GM10248 (cell line): ENCODE data around the gene CAMTA1.
"Not testable (repeated sequence)": the region's sequence is repeated elsewhere in the genome, so short reads cannot be mapped to it uniquely, and the experiment has no call there.

Experiments
- CTCF ChIA-PET: fragments of 300-600 bp; sonication (Branson Sonifier 250); formaldehyde crosslinking; extraction: SDS; loops from one replicate; lab custom pipeline; 2021; ENCODE audit warnings: antibody characterized with exemption; lab: Yijun Ruan, JAX
- POLR2A ChIA-PET: fragments of 350-650 bp; sonication (Branson Sonifier 250); formaldehyde crosslinking; extraction: SDS; loops from one replicate; lab custom pipeline; 2020; ENCODE audit warnings: antibody characterized with exemption; lab: Yijun Ruan, JAX
- DNase-seq: peaks from one replicate; pipeline ENCODE4 v3.0.0; 2012; ENCODE audit errors: extremely low spot score
- TF ChIP-seq, protein P1 (sequence below): IDR thresholded peaks from 2 replicates; pipeline ENCODE4 v1.5.1; 2012; ENCODE audit warnings: mild to moderate bottlenecking, low read depth; ENCODE audit errors: extremely low read depth, missing control alignments, control extremely low read depth

The CAMTA1 gene

GRCh38 chr1:7380712-7381111 lies 595.5 kb downstream of the CAMTA1 start:
- POLR2A ChIA-PET = no interaction called here
- TF ChIP-seq, protein P1, sequence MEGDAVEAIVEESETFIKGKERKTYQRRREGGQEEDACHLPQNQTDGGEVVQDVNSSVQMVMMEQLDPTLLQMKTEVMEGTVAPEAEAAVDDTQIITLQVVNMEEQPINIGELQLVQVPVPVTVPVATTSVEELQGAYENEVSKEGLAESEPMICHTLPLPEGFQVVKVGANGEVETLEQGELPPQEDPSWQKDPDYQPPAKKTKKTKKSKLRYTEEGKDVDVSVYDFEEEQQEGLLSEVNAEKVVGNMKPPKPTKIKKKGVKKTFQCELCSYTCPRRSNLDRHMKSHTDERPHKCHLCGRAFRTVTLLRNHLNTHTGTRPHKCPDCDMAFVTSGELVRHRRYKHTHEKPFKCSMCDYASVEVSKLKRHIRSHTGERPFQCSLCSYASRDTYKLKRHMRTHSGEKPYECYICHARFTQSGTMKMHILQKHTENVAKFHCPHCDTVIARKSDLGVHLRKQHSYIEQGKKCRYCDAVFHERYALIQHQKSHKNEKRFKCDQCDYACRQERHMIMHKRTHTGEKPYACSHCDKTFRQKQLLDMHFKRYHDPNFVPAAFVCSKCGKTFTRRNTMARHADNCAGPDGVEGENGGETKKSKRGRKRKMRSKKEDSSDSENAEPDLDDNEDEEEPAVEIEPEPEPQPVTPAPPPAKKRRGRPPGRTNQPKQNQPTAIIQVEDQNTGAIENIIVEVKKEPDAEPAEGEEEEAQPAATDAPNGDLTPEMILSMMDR = no peak
- CTCF ChIA-PET = no interaction called here
- no peak for DNase-seq

DNA sequence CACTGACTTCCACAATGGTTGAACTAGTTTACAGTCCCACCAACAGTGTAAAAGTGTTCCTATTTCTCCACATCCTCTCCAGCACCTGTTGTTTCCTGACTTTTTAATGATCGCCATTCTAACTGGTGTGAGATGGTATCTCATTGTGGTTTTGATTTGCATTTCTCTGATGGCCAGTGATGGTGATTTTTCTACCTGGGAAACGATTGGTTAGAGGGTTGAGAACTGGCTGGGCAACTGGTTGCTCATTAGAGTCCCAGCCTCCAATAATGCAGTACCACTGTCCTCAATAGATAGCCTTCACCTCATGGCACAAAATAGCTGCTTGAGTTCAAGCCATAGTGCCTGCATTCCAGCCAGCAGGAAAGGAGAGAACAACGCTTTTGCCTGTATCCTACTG lies 596.5 kb downstream of the CAMTA1 start:
- DNase-seq, CTCF ChIA-PET, POLR2A ChIA-PET: not testable (repeated sequence)

DNA sequence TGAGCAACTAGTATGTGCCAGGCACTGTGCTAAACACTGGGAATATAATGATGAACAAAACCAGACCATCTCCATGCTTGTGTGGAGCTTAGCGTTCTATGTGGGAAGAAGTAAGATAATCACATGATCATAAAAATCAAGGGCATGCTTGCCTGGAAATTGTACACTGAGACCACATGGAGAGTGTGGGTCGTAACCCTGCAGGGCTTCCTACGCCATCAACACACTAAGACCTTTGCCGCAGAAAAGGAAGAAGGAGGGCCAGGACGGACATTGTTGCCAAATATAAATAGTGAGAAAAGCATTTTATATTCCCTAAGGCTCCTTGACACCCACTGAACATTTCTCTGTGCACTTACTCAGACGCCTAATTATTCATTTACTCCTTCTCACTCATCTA lies 597.7 kb downstream of the CAMTA1 start:
- TF ChIP-seq, protein P1 = no peak
- ChIA-PET CTCF (no interaction called here), POLR2A (no interaction called here)
- DNase-seq = no peak

DNA sequence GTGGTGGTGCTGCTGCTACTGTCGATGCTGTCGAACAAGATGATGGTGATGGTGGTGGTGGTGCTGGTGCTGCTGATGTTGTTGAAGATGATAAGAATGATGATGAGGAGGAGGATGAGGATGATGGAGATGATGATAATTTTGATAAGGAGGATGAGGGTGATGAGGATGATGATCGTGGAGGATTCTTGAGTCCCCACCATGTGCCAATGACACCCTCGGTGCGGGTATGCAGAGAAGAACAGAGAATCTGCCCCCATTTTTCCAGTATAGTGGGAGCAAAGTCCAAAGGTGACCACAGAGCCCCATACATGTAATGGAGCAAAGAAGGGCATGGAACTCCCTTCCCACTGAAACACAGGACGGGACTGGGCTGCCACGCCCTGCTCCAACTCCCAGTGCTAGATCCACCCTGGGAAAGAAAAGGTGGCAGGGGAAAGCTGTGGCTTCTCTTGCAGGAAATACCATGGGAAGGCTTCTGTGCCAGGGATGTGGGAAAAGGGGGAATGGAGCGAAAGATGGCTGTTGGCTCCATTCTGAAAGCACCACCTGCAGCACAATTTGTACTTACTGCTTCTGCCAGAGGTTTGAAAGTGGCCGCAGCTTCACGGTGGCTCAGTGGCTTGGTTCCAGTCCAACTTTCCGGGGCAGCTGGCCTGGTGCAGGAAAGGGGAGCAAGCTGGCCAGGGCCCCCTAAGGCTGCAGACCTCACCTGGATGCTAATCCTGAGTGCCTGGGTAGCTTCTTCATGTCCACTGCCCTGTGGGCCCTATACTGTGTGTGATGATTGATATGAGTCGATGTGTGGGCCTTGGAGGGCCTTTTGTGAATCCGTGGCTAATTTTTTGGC lies 598.6 kb downstream of the CAMTA1 start:
- TF ChIP-seq, protein P1 = no peak
- ChIA-PET POLR2A (no interaction called here), CTCF (no interaction called here)
- no peak for DNase-seq

GRCh38 chr1:7384679-7385078 lies 599.4 kb downstream of the CAMTA1 start:
- TF ChIP-seq, protein P1 = no peak
- CTCF ChIA-PET = no interaction called here

GRCh38 chr1:7385471-7386225 lies 600.4 kb downstream of the CAMTA1 start:
- TF ChIP-seq, protein P1 = no peak
- CTCF ChIA-PET = interaction anchor here (2.0 kb wide), 1 partner anchor 9 kb away, joined by 4 read pairs; no protein-coding TSS in a partner anchor
- POLR2A ChIA-PET = no interaction called here
- no peak for DNase-seq

More at GRCh38 chr1:7384679-7385078, 599.4 kb downstream of the CAMTA1 start:
- POLR2A ChIA-PET = no interaction called here
- DNase-seq = no peak
